Activated CD4-positive, alpha-beta T cell treated with anti-CD3 and anti-CD28 coated beads, Interleukin-2, amount 10 ng/mL, durations not matched to agents 24 days and 14 days (primary cell): Measurements from ENCODE around the gene NXN. TPM values are rescaled to one million over a fixed set of nuclear protein-coding genes. Genes with fewer than 3 reads are reported as not detected.
A peak's percentile ranks its signal among the peaks of the same experiment; 100 is the strongest.
"Not testable (repeated sequence)": the region's sequence is repeated elsewhere in the genome, so short reads cannot be mapped to it uniquely, and the experiment has no call there.

Source experiments
- DNase-seq: peaks from one replicate; pipeline ENCODE4 v3.0.0; 2022
- H3K27ac Mint-ChIP-seq: one replicate; pipeline ENCODE4 v1.8.0; 2022; ENCODE audit warnings: mild to moderate bottlenecking, mixed read lengths
- H3K27me3 Mint-ChIP-seq: one replicate; pipeline ENCODE4 v1.8.0; 2022; ENCODE audit warnings: mixed read lengths
- H3K36me3 Mint-ChIP-seq: one replicate; pipeline ENCODE4 v1.8.0; 2022; ENCODE audit warnings: low read depth, mild to moderate bottlenecking, mixed read lengths
- H3K4me1 Mint-ChIP-seq: one replicate; pipeline ENCODE4 v1.8.0; 2021; ENCODE audit warnings: mixed read lengths
- H3K4me3 Mint-ChIP-seq: one replicate; pipeline ENCODE4 v1.8.0; 2022; ENCODE audit warnings: mild to moderate bottlenecking, moderate library complexity, mixed read lengths
- H3K9me3 Mint-ChIP-seq: one replicate; pipeline ENCODE4 v1.8.0; 2021; ENCODE audit warnings: mixed read lengths
- intact Hi-C: fragments of 100-400 bp; cut with micrococcal nuclease; formaldehyde crosslinking; loops from one replicate; pipeline ENCODE4 v1.15.1; 2023
- total RNA-seq: library from RNA; stranded (reverse); gene quantifications from 2 replicates; pipeline ENCODE4 v1.2.3, GENCODE V29; 2022

NXN gene
- total RNA-seq, 1 donor from 2014 or later = 0.14 TPM

GRCh38 chr17:1001640-1002411 is 22.2 kb upstream of the NXN start:
- intact Hi-C loops = no loop called here
- Mint-ChIP-seq H3K9me3 (no peaks in the 10 kb centered on the region), H3K27me3 (no peaks in the 10 kb centered on the region), H3K27ac (peak overlapping the region; percentile 63), H3K4me3 (no peak overlapping the region), H3K36me3 (peaks cover 53% of the 10 kb centered on the region), H3K4me1 (peaks cover 23% of the 10 kb centered on the region)
- DNase-seq = no peak

DNA sequence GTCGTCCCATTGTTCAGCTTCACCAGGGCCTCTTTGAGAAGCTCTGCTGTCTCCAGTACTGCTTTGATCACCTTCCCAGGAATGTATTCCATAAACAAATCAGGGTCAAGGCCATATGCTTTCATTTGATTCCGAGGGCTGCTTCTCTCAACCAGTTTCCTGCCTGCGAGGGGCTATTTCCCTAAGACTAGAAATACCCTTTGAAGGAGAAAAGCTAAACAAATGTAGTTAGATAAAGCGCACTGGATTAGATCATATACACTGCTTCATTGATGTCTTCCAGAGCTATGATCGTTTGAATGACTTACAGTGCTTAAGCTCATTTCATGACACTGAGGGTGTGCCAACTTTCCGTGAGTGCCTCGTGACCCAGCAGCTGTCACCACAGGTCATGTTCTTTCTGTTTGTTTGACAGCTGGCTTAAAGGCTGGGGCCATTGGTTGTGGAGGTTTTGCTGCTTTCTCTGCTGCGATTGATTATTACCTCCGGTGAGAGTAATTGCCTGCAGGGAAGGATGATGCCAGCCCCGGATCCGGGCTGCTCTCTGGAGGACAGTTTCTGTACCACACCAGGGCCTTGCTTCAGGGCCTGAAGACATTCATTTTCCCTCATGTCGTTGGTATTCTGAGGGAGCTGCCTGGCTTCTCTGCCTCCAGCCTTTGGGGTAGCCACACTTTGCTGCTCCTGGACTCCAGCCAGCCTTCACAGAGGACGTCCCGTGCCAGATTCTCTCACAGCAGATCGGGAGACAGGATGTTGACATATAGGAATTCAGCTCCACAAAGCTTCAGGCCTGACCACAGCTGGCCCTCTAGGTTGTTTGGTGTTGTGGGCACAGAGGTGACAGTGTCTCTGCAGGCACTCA is 21.3 kb upstream of the NXN start:
- H3K36me3 Mint-ChIP-seq = peaks cover 55% of the 10 kb centered on the region
- DNase-seq = no peak
- no peak overlapping the region for H3K27ac Mint-ChIP-seq
- H3K27me3 Mint-ChIP-seq = no peaks in the 10 kb centered on the region
- no peaks in the 10 kb centered on the region for H3K9me3 Mint-ChIP-seq
- intact Hi-C loops = no loop called here
- H3K4me1 Mint-ChIP-seq = peaks cover 25% of the 10 kb centered on the region
- H3K4me3 Mint-ChIP-seq = no peak overlapping the region

DNA sequence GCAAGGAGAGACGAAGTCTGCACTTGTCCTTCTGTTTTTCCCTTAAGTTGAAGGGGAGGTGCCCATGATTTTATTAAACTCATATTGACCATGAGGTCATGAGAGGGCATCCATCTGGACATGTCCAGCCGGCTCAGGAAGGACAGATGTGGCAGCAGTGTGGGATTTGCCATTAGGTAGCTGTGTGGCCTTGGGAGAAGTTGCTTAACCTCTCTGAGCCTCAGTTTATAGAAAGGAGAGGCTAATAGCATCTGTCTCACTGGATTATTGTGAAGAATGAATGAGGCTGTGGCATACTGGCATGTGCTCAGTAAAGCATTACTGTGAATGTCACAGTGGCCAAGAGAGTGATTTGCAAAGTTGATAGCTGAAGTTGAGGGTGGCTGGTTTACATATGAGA is 18.5 kb upstream of the NXN start:
- Mint-ChIP-seq H3K4me3 (peak overlapping the region; percentile 99), H3K27ac (peak overlapping the region; percentile 98), H3K27me3 (no peaks in the 10 kb centered on the region), H3K36me3 (peaks cover 44% of the 10 kb centered on the region), H3K9me3 (peaks cover 4% of the 10 kb centered on the region), H3K4me1 (peaks cover 22% of the 10 kb centered on the region)
- intact Hi-C loops = loop anchor here (5.0 kb wide), 2 partner anchors 121 to 201 kb away; no protein-coding TSS in a partner anchor
- no peak for DNase-seq

- Mint-ChIP-seq H3K9me3 (peaks cover 4% of the 10 kb centered on the region), H3K4me3 (peak within 1 kb of the TSS; percentile 99), H3K4me1 (peaks cover 18% of the 10 kb centered on the region), H3K27ac (peak within 1 kb of the TSS; percentile 98), H3K36me3 (peaks cover 32% of the 10 kb centered on the region), H3K27me3 (no peaks in the 10 kb centered on the region)
- peak; percentile 97 for DNase-seq
- intact Hi-C loops = loop anchor here (1.0 to 5.0 kb wide), 7 partner anchors 15 to 580 kb away; partner anchors contain the start of genes GEMIN4, GLOD4, MRM3 and VPS53
These were observed 17.2 kb upstream of the NXN start, which contains the start of gene TIMM22 for GRCh38 chr17:996554-997344. Gene TIMM22 (plus strand): TSS chr17:997129. CDS start chr17:997143, 14 bp downstream.

GRCh38 chr17:995324-995723 is 15.7 kb upstream of the NXN start:
- not testable (repeated sequence) for H3K9me3 Mint-ChIP-seq, H3K4me3 Mint-ChIP-seq, H3K27me3 Mint-ChIP-seq, H3K27ac Mint-ChIP-seq, DNase-seq
- intact Hi-C loops = loop anchor here (5.0 kb wide), 2 partner anchors 118 to 198 kb away; no protein-coding TSS in a partner anchor
- Mint-ChIP-seq H3K36me3 (peaks cover 19% of the 10 kb centered on the region), H3K4me1 (peaks cover 18% of the 10 kb centered on the region)

DNA sequence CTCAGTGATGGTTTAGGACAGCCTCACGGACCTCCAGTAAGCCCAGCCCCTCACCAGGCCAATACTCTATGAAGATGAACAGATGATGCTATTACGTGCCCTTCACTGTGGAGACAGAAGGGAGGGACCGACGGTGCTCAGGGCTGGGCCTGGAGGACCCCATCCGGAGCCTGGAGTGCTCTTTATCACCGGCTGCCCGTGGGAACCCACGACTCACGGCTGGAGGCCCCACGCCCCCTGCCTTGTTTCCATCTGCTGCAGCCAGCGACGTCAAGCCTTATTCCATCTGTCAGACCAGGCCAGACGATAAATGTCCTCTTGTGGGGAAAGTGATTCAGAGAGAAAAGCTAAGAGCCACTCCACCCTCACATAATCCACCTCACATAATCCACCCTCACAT is 13.4 kb upstream of the NXN start:
- peaks cover 7% of the 10 kb centered on the region for H3K36me3 Mint-ChIP-seq
- H3K4me1 Mint-ChIP-seq = peaks cover 5% of the 10 kb centered on the region
- no peak for DNase-seq
- intact Hi-C loops = no loop called here
- H3K27ac Mint-ChIP-seq = no peak overlapping the region
- H3K9me3 Mint-ChIP-seq = peaks cover 4% of the 10 kb centered on the region
- no peak overlapping the region for H3K4me3 Mint-ChIP-seq
- no peaks in the 10 kb centered on the region for H3K27me3 Mint-ChIP-seq

GRCh38 chr17:988561-988960 is 9.0 kb upstream of the NXN start:
- Mint-ChIP-seq H3K4me1 (no peaks in the 10 kb centered on the region), H3K4me3 (no peak overlapping the region), H3K9me3 (no peaks in the 10 kb centered on the region), H3K36me3 (no peaks in the 10 kb centered on the region), H3K27ac (no peak overlapping the region), H3K27me3 (no peaks in the 10 kb centered on the region)
- no peak for DNase-seq
- intact Hi-C loops = no loop called here

- Mint-ChIP-seq H3K9me3 (no peaks in the 10 kb centered on the region), H3K4me3 (no peak overlapping the region)
- intact Hi-C loops = no loop called here
These were observed 8.4 kb upstream of the NXN start for GRCh38 chr17:987931-988330.

DNA sequence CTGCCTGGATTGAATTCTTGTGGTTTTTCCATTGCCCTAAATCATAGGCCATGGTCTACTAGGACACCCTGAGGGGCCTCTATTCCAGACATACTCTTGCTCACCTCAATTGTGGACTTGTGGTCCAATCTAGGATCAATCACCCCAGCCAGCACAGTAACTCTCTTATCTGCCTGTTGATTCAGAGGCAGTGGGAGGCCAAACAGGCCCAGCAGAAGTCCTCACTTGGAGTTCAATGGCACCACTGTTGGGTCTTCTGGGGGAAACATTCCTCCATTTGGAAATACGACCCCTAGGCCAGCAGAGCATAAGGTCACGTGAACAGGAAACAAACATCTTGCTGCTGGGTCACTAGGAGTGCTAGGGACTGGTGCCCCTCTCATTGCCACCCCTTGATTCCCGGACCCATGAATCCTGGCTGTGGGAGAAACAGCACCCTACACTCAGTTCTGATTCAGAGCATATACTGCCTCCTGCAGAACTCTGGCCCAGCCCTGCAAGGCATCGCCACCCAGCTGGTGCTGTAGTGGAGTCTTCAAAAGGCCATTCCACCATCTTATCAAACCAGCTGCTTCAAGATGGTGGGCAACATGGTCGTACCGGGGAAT is 6.8 kb upstream of the NXN start:
- Mint-ChIP-seq H3K36me3 (no peaks in the 10 kb centered on the region), H3K27me3 (no peaks in the 10 kb centered on the region), H3K9me3 (no peaks in the 10 kb centered on the region), H3K4me1 (no peaks in the 10 kb centered on the region), H3K27ac (no peak overlapping the region), H3K4me3 (no peak overlapping the region)
- no peak for DNase-seq
- intact Hi-C loops = no loop called here

More at GRCh38 chr17:987931-988330, 8.4 kb upstream of the NXN start:
- Mint-ChIP-seq H3K27me3 (no peaks in the 10 kb centered on the region), H3K36me3 (no peaks in the 10 kb centered on the region), H3K27ac (no peak overlapping the region), H3K4me1 (no peaks in the 10 kb centered on the region)
- DNase-seq = no peak

- H3K36me3 Mint-ChIP-seq = no peaks in the 10 kb centered on the region
- peaks cover 9% of the 10 kb centered on the region for H3K4me1 Mint-ChIP-seq
- no peaks in the 10 kb centered on the region for H3K27me3 Mint-ChIP-seq
- no peak for DNase-seq
- H3K27ac Mint-ChIP-seq = no peak overlapping the region
- no peak overlapping the region for H3K4me3 Mint-ChIP-seq
- intact Hi-C loops = loop anchor here (5.0 kb wide), 2 partner anchors 202 to 842 kb away; partner anchors contain the start of genes GLOD4 and MRM3
- no peaks in the 10 kb centered on the region for H3K9me3 Mint-ChIP-seq
These were observed 4.3 kb upstream of the NXN start for GRCh38 chr17:983921-984320.

GRCh38 chr17:981292-981658 is 1.7 kb upstream of the NXN start:
- Mint-ChIP-seq H3K4me1 (peaks cover 12% of the 10 kb centered on the region), H3K36me3 (no peaks in the 10 kb centered on the region), H3K27ac (no peak overlapping the region), H3K27me3 (peaks cover 20% of the 10 kb centered on the region), H3K4me3 (peak overlapping the region; percentile 81), H3K9me3 (no peaks in the 10 kb centered on the region)
- intact Hi-C loops = loop anchor here (1.0 to 5.0 kb wide), 7 partner anchors 15 to 839 kb away; partner anchors contain the start of genes GEMIN4, GLOD4 and MRM3
- no peak for DNase-seq

GRCh38 chr17:980406-981291 is 1.1 kb upstream of the NXN start:
- intact Hi-C loops = loop anchor here (1.0 to 5.0 kb wide), 7 partner anchors 16 to 838 kb away; partner anchors contain the start of genes GEMIN4, GLOD4 and MRM3
- peak; percentile 94 for DNase-seq
- H3K4me1 Mint-ChIP-seq = peaks cover 12% of the 10 kb centered on the region
- H3K36me3 Mint-ChIP-seq = no peaks in the 10 kb centered on the region
- no peaks in the 10 kb centered on the region for H3K9me3 Mint-ChIP-seq
- peaks cover 25% of the 10 kb centered on the region for H3K27me3 Mint-ChIP-seq
- no peak overlapping the region for H3K27ac Mint-ChIP-seq
- peak overlapping the region; percentile 81 for H3K4me3 Mint-ChIP-seq
